ENCODE data around the gene DISC1.

- TF ChIP-seq CTCF (IDR thresholded peaks at IDR 0.05; ENCODE audit: low read length) = no peak
- TF ChIP-seq EZH2 (IDR thresholded peaks at IDR 0.05; ENCODE audit: borderline replicate concordance, low read length) = no peak
Measured at GRCh38 chr1:231899046-231899445, 272.5 kb downstream of the DISC1 start.

All from OCI-LY1 (cell line).